Panc1 (cell line): ENCODE data around the gene PROSER3.

Source experiments
- POLR2AphosphoS5 ChIP-seq: IDR thresholded peaks from 2 replicates; pipeline ENCODE4 v1.6.1; 2012; ENCODE audit warnings: mild to moderate bottlenecking, low read depth, low read length, moderate library complexity
- TF ChIP-seq, protein P1 (sequence below), 2 experiments: IDR thresholded peaks; 2 replicates each; pipeline ENCODE4 v1.6.1; 2011 to 2012; ENCODE audit warnings: low read depth in 2 of 2, control low read depth in 1 of 2, low read length in 1 of 2, mild to moderate bottlenecking in 1 of 2, moderate library complexity in 1 of 2; ENCODE audit not compliant: insufficient read depth in 1 of 2

DNA sequence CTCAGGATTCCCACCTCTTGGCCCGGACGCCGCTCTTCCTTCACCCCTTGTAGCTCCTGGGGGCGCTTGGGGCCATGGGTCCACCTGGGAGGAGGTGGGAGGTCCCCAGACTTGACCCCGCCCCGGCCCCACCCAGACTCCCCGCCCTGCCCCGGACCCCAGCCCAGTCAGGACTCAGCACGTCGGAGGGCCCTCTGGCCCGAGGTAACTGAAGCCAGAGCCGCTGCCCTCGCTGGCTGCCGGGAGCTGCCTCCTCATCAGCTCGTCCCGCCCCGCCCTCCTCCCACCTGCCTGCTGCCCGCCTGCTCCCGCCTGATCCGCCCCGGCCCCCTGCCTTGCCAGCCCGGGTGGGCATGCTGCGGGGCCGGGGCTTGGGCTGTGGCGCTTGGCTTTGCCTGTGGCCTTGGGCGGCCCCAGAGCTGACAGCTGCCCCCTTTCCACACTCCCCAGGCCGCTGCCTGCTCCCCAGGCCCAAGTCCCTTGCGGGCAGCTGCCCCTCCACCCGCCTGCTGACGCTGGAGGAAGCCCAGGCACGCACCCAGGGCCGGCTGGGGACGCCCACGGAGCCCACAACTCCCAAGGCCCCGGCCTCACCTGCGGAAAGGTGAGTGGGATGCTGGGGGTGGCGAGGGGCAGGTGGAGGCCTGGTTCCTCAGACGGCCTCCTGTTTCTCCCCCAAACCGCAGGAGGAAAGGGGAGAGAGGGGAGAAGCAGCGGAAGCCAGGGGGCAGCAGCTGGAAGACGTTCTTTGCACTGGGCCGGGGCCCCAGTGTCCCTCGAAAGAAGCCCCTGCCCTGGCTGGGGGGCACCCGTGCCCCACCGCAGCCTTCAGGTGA is 26.7 kb downstream of the PROSER3 start:
- TF ChIP-seq POLR2AphosphoS5 = no peak
- TF ChIP-seq, protein P1, sequence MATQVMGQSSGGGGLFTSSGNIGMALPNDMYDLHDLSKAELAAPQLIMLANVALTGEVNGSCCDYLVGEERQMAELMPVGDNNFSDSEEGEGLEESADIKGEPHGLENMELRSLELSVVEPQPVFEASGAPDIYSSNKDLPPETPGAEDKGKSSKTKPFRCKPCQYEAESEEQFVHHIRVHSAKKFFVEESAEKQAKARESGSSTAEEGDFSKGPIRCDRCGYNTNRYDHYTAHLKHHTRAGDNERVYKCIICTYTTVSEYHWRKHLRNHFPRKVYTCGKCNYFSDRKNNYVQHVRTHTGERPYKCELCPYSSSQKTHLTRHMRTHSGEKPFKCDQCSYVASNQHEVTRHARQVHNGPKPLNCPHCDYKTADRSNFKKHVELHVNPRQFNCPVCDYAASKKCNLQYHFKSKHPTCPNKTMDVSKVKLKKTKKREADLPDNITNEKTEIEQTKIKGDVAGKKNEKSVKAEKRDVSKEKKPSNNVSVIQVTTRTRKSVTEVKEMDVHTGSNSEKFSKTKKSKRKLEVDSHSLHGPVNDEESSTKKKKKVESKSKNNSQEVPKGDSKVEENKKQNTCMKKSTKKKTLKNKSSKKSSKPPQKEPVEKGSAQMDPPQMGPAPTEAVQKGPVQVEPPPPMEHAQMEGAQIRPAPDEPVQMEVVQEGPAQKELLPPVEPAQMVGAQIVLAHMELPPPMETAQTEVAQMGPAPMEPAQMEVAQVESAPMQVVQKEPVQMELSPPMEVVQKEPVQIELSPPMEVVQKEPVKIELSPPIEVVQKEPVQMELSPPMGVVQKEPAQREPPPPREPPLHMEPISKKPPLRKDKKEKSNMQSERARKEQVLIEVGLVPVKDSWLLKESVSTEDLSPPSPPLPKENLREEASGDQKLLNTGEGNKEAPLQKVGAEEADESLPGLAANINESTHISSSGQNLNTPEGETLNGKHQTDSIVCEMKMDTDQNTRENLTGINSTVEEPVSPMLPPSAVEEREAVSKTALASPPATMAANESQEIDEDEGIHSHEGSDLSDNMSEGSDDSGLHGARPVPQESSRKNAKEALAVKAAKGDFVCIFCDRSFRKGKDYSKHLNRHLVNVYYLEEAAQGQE (IDR thresholded peaks at IDR 0.05; ENCODE audit: insufficient read depth in 1 of 2, low read depth in 2 of 2, low read length in 1 of 2) = no peak
